Hematopoietic multipotent progenitor cell (in vitro differentiated cells): ENCODE data around the gene ZNF701. TPM values are rescaled to one million over a fixed set of nuclear protein-coding genes. Genes with fewer than 3 reads are reported as not detected.

Experiments
- DNase-seq, 3 donors: peaks; one replicate each; pipeline ENCODE4 v3.0.0-alpha.2; 2011 to 2015; ENCODE audit warnings: low read depth in 2 of 3, low spot score in 2 of 3
- small RNA-seq: library from RNA; depleted of rRNA; stranded (forward); fragments of <200 nt; gene quantifications from one replicate; pipeline ENCODE3, GENCODE V24; 2012
- total RNA-seq: library from RNA; depleted of rRNA; stranded (reverse); fragments of >200 nt; gene quantifications from one replicate; pipeline ENCODE4 v1.2.3, GENCODE V29; 2012

ZNF701 gene
- total RNA-seq, 1 donor = 13.2 TPM

DNA sequence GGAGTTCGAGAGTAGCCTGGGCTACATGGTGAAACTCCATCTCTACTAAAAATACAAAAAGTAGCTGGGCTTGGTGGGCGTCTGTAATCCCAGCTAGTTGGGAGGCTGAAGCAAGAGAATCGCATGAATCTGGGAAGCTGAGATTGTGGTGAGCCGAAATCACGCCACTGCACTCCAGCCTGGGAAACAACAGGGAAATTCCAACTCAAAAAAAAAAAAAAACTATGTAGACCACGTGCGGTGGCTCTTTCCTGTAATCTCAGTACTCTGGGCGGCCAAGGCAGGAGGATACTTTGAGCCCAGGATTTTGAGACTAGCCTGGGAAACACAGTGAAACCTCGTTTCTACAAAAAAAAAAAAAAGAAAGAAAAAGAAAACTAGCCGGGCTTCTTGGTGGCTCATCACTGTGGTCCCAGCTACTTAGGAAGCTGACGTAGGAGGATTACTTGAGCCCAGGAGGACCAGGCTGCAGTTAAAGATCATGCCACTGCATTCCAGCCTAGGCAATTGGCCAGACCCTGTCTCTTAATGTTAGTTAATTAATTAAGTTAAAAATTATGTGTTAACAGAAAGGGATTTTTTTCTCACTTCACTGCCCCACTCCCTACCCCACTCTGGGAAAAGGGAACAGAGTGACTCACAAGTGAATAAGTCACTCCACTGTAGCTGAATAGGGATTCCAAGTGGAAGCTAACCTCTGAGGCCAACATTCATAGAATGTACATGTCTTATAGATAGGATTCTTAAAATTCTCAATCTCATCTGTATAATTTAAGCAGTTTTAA lies 65.9 kb downstream of the ZNF701 start:
- no peak for DNase-seq

Small RNA genes lying within 50 kb of the gene (small RNA-seq; reads per million reads assigned to genes)
- gene RPL39P34 = not detected

Other genes with a start within 250 kb of the ZNF701 start
- gene ZNF610, start 234.0 kb upstream of the ZNF701 start, total RNA-seq = 2.2 TPM
- gene ZNF880, start 200.4 kb upstream of the ZNF701 start, total RNA-seq = 14.0 TPM
- gene ZNF528, start 172.4 kb upstream of the ZNF701 start, total RNA-seq = 8.1 TPM
- gene ZNF534, start 141.1 kb upstream of the ZNF701 start, total RNA-seq = under 0.01 TPM
- gene ZNF578, start 116.7 kb upstream of the ZNF701 start, total RNA-seq = 1.1 TPM
- gene ZNF808, start 42.6 kb upstream of the ZNF701 start, total RNA-seq = 15.6 TPM
- 28.8 TPM for gene ZNF83, start 68.1 kb downstream of the ZNF701 start, total RNA-seq
- gene ZNF611, start 164.8 kb downstream of the ZNF701 start, total RNA-seq = 11.6 TPM
- gene ZNF600, start 216.5 kb downstream of the ZNF701 start, total RNA-seq = 7.0 TPM